Activated CD8-positive, alpha-beta T cell treated with anti-CD3 and anti-CD28 coated beads for 36 hours (primary cell): ENCODE measurements around the gene MAP3K9. TPM values are rescaled to one million over a fixed set of nuclear protein-coding genes. Genes with fewer than 3 reads are reported as not detected.

Experiments
- ATAC-seq: fragments of 200-7000 bp; cut with Tn5 transposase; one replicate; pipeline ENCODE4 v1.10.0; 2021; ENCODE audit warnings: mild to moderate bottlenecking, moderate library complexity
- CTCF ChIA-PET: fragments of 350-600 bp; sonication (Branson Sonifier 250); formaldehyde crosslinking; loops from one replicate; lab custom pipeline; 2021; ENCODE audit warnings: antibody characterized with exemption; lab: Charles Lee
- POLR2A ChIA-PET: fragments of 350-600 bp; sonication (Branson Sonifier 250); formaldehyde crosslinking; loops from one replicate; lab custom pipeline; 2021; ENCODE audit warnings: antibody characterized with exemption; lab: Charles Lee
- DNase-seq: peaks from one replicate; pipeline ENCODE4 v3.0.0-alpha.2; 2020
- H3K27ac Mint-ChIP-seq: one replicate; pipeline ENCODE4 v1.8.0; 2021; ENCODE audit warnings: mild to moderate bottlenecking, mixed read lengths
- H3K27me3 Mint-ChIP-seq: one replicate; pipeline ENCODE4 v1.8.0; 2021; ENCODE audit warnings: mixed read lengths
- H3K36me3 Mint-ChIP-seq: one replicate; pipeline ENCODE4 v1.8.0; 2021; ENCODE audit warnings: low read depth, mixed read lengths
- H3K4me1 Mint-ChIP-seq: one replicate; pipeline ENCODE4 v1.8.0; 2021; ENCODE audit warnings: low read depth, mixed read lengths
- H3K4me3 Mint-ChIP-seq: one replicate; pipeline ENCODE4 v1.8.0; 2021; ENCODE audit warnings: mild to moderate bottlenecking, moderate library complexity, mixed read lengths
- H3K9me3 Mint-ChIP-seq: one replicate; pipeline ENCODE4 v1.8.0; 2021; ENCODE audit warnings: mixed read lengths
- intact Hi-C: fragments of 100-400 bp; cut with micrococcal nuclease; formaldehyde crosslinking; loops from one replicate; pipeline ENCODE4 v1.10.0; 2022
- total RNA-seq, 2 experiments: library from RNA; stranded (reverse); gene quantifications; one replicate each; pipeline ENCODE4 v1.2.3, GENCODE V29; 2021
- TF ChIP-seq, protein P1 (sequence below): fragments of 200-600 bp; IDR thresholded peaks from one replicate; pipeline ENCODE4 v1.8.0; 2022; ENCODE audit warnings: antibody characterized with exemption, mild to moderate bottlenecking

Gene MAP3K9
- total RNA-seq, 2 experiments from 2014 or later: 8.0 to 9.6 TPM

GRCh38 chr14:70830998-70831781, 21.9 kb upstream of the MAP3K9 start:
- H3K9me3 Mint-ChIP-seq: peaks cover 11% of the 10 kb centered on the region
- ChIA-PET CTCF (interaction anchor here (0.7 to 2.7 kb wide), 4 partner anchors 9 to 14 kb away, joined by 3 to 11 read pairs (median 5); no protein-coding TSS in a partner anchor), POLR2A (no interaction called here)
- no peaks in the 10 kb centered on the region for H3K36me3 Mint-ChIP-seq
- DNase-seq (no peak), ATAC-seq (no peak)
- intact Hi-C loops: no loop called here
- TF ChIP-seq, protein P1, sequence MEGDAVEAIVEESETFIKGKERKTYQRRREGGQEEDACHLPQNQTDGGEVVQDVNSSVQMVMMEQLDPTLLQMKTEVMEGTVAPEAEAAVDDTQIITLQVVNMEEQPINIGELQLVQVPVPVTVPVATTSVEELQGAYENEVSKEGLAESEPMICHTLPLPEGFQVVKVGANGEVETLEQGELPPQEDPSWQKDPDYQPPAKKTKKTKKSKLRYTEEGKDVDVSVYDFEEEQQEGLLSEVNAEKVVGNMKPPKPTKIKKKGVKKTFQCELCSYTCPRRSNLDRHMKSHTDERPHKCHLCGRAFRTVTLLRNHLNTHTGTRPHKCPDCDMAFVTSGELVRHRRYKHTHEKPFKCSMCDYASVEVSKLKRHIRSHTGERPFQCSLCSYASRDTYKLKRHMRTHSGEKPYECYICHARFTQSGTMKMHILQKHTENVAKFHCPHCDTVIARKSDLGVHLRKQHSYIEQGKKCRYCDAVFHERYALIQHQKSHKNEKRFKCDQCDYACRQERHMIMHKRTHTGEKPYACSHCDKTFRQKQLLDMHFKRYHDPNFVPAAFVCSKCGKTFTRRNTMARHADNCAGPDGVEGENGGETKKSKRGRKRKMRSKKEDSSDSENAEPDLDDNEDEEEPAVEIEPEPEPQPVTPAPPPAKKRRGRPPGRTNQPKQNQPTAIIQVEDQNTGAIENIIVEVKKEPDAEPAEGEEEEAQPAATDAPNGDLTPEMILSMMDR: no peak
- no peaks in the 10 kb centered on the region for H3K27me3 Mint-ChIP-seq
- H3K27ac Mint-ChIP-seq: no peak overlapping the region
- H3K4me1 Mint-ChIP-seq: no peaks in the 10 kb centered on the region
- no peak overlapping the region for H3K4me3 Mint-ChIP-seq

DNA sequence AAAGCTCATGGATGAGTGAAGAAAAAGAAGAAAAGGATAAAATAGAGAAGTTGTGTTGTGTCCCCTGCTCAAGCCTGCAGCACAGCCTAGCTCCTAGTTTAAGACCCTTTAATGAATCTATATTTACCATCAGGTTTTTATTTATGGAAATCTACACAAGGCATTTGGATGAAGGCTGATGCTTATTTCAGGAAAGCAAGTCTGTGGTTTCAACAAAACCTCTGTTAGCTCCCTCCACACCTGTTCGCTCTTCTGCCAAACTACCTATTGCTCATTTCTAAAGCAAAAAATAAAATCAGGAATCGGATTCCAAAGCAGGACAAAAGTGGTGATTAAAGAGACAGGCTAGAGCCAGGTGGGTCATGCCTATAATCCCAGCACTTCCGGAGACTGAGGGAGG, 18.9 kb upstream of the MAP3K9 start:
- TF ChIP-seq, protein P1: no peak
- peaks cover 10% of the 10 kb centered on the region for H3K27me3 Mint-ChIP-seq
- POLR2A ChIA-PET: interaction anchor here (1.1 kb wide), 1 partner anchor 8 kb away, joined by 4 read pairs; no protein-coding TSS in a partner anchor

GRCh38 chr14:70827752-70828151, 18.4 kb upstream of the MAP3K9 start:
- H3K9me3 Mint-ChIP-seq: no peaks in the 10 kb centered on the region
- DNase-seq (no peak), ATAC-seq (no peak)
- TF ChIP-seq, protein P1: no peak
- CTCF ChIA-PET: interaction anchor here (1.0 to 2.1 kb wide), 5 partner anchors 10 to 145 kb away, joined by 3 to 11 read pairs (median 5); partner anchors contain the start of gene PCNX1
- peaks cover 6% of the 10 kb centered on the region for H3K4me1 Mint-ChIP-seq
- intact Hi-C loops: no loop called here
- peaks cover 3% of the 10 kb centered on the region for H3K36me3 Mint-ChIP-seq
- POLR2A ChIA-PET: interaction anchor here (1.1 kb wide), 1 partner anchor 8 kb away, joined by 4 read pairs; no protein-coding TSS in a partner anchor
- H3K4me3 Mint-ChIP-seq: no peak overlapping the region
- H3K27me3 Mint-ChIP-seq: peaks cover 14% of the 10 kb centered on the region
- H3K27ac Mint-ChIP-seq: no peak overlapping the region

More for the DNA sequence above, 18.9 kb upstream of the MAP3K9 start:
- peaks cover 3% of the 10 kb centered on the region for H3K36me3 Mint-ChIP-seq
- intact Hi-C loops: no loop called here
- peaks cover 2% of the 10 kb centered on the region for H3K4me1 Mint-ChIP-seq
- ATAC-seq: no peak
- no peak overlapping the region for H3K4me3 Mint-ChIP-seq
- CTCF ChIA-PET: interaction anchor here (1.0 to 2.1 kb wide), 5 partner anchors 10 to 144 kb away, joined by 3 to 11 read pairs (median 5); partner anchors contain the start of gene PCNX1
- no peak for DNase-seq
- no peak overlapping the region for H3K27ac Mint-ChIP-seq
- H3K9me3 Mint-ChIP-seq: no peaks in the 10 kb centered on the region

DNA sequence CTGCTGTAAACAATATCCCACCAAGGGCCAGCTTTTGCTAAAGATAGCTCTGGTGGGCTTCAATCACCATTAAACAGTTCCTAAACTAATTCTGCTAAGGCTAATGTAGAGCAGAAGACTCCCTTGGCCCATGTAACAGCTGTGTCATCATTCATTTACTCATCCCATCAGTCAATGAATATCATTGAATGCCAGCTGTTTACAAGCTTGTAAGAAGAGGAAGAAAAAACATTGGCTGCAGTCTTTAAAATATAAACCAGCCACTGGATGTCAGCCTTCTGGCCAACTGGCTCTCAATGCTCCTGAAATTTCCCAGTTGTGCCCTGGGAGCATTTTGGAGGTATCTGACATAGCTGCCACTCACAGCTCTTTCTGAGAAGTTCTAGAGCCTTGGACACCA, 18.0 kb upstream of the MAP3K9 start:
- TF ChIP-seq, protein P1: no peak
- H3K4me1 Mint-ChIP-seq: peaks cover 8% of the 10 kb centered on the region
- no peak overlapping the region for H3K27ac Mint-ChIP-seq
- H3K36me3 Mint-ChIP-seq: peaks cover 3% of the 10 kb centered on the region
- DNase-seq (no peak), ATAC-seq (no peak)
- no peaks in the 10 kb centered on the region for H3K9me3 Mint-ChIP-seq
- ChIA-PET CTCF (interaction anchor here (1.0 to 2.1 kb wide), 5 partner anchors 9 to 145 kb away, joined by 3 to 11 read pairs (median 5); partner anchors contain the start of gene PCNX1), POLR2A (interaction anchor here (1.1 kb wide), 1 partner anchor 9 kb away, joined by 4 read pairs; no protein-coding TSS in a partner anchor)
- peaks cover 14% of the 10 kb centered on the region for H3K27me3 Mint-ChIP-seq
- H3K4me3 Mint-ChIP-seq: no peak overlapping the region
- intact Hi-C loops: no loop called here
